Endodermal cell (in vitro differentiated cells): Measurements from ENCODE around the gene TLCD3B. TPM values are rescaled to one million over a fixed set of nuclear protein-coding genes. Genes with fewer than 3 reads are reported as not detected.
A peak's percentile ranks its signal among the peaks of the same experiment; 100 is the strongest.

Experiments used
- DNase-seq: peaks from one replicate; pipeline ENCODE4 v3.0.0-alpha.2; 2017
- H3K27ac ChIP-seq: 2 replicates; pipeline ENCODE4 v1.5.1; 2013; ENCODE audit warnings: mild to moderate bottlenecking, low read depth, low read length, moderate library complexity
- H3K27me3 ChIP-seq: 2 replicates; pipeline ENCODE4 v1.6.1; 2013; ENCODE audit warnings: mild to moderate bottlenecking, low read length, moderate library complexity; ENCODE audit not compliant: insufficient read depth, control insufficient read depth, poor library complexity, severe bottlenecking
- H3K36me3 ChIP-seq: 2 replicates; pipeline ENCODE4 v1.7.0; 2013; ENCODE audit warnings: mild to moderate bottlenecking, low read length, moderate library complexity; ENCODE audit not compliant: control insufficient read depth, insufficient read depth
- H3K4me1 ChIP-seq: one replicate; pipeline ENCODE4 v1.7.0; 2013; ENCODE audit warnings: low read length; ENCODE audit not compliant: control insufficient read depth, insufficient read depth
- H3K4me3 ChIP-seq: 2 replicates; pipeline ENCODE4 v1.5.1; 2013; ENCODE audit warnings: mild to moderate bottlenecking, low read length, moderate library complexity
- H3K9ac ChIP-seq: 2 replicates; pipeline ENCODE4 v1.6.1; 2013; ENCODE audit warnings: mild to moderate bottlenecking, low read length, moderate library complexity; ENCODE audit not compliant: poor library complexity, severe bottlenecking; ENCODE audit errors: extremely low read depth
- H3K9me3 ChIP-seq: 2 replicates; pipeline ENCODE4 v1.6.1; 2013; ENCODE audit warnings: mild to moderate bottlenecking, low read length, moderate library complexity; ENCODE audit not compliant: control insufficient read depth
- H3K27ac Mint-ChIP-seq: 2 replicates; pipeline ENCODE4 v1.8.0; 2020; ENCODE audit warnings: mixed read lengths
- H3K27me3 Mint-ChIP-seq: 2 replicates; pipeline ENCODE4 v1.8.0; 2021; ENCODE audit warnings: mild to moderate bottlenecking, mixed read lengths; ENCODE audit not compliant: insufficient read depth
- H3K36me3 Mint-ChIP-seq: 2 replicates; pipeline ENCODE4 v1.8.0; 2020; ENCODE audit warnings: low read depth, mixed read lengths
- H3K4me1 Mint-ChIP-seq: 2 replicates; pipeline ENCODE4 v1.8.0; 2020; ENCODE audit warnings: mixed read lengths
- H3K4me3 Mint-ChIP-seq: 2 replicates; pipeline ENCODE4 v1.8.0; 2020; ENCODE audit warnings: mild to moderate bottlenecking, moderate library complexity, mixed read lengths
- H3K9me3 Mint-ChIP-seq: 2 replicates; pipeline ENCODE4 v1.8.0; 2020; ENCODE audit warnings: mild to moderate bottlenecking, mixed read lengths
- WGBS, 2 experiments: methylation state at CpG; one replicate each; pipeline versions ENCODE4 v1.1.5 to v1.1.7; 2013; ENCODE audit warnings: missing lambda C conversion rate in 2 of 2, mixed read lengths in 1 of 2; ENCODE audit not compliant: insufficient coverage in 1 of 2, insufficient read length in 1 of 2; 5-methylcytosine and 5-hydroxymethylcytosine counted together
- total RNA-seq, 2 donors: library from RNA; stranded (reverse); fragmentation: NEBNext Ultra II Directional in 1 of 2; extraction: Animal tissue kit (Norgen Biotek cat#: 25700) in 1 of 2; gene quantifications; 2 replicates in 1 of 2; 3 replicates in 1 of 2; pipeline ENCODE4 v1.2.1, GENCODE V29; 2021
- TF ChIP-seq, protein P1 (sequence below): fragments of 200-600 bp; sonication (generic); conservative IDR thresholded peaks from 2 replicates; pipeline ENCODE4 v1.5.0; 2021; ENCODE audit warnings: antibody characterized with exemption, mild to moderate bottlenecking

TLCD3B gene
- total RNA-seq, 2 donors from 2014 or later: 3.3 to 3.5 TPM

GRCh38 chr16:29977063-29977825 is 53.8 kb downstream of the TLCD3B start:
- peaks cover 9% of the 10 kb centered on the region for H3K9me3 ChIP-seq
- no peak overlapping the region for H3K27ac ChIP-seq
- no peak overlapping the region for H3K9ac ChIP-seq
- H3K27me3 ChIP-seq: no peaks in the 10 kb centered on the region
- 82 to 92% methylated on average over 3 to 9 of the region's 9 CpGs for WGBS, 2 experiments
- peaks cover 55% of the 10 kb centered on the region for H3K36me3 ChIP-seq
- TF ChIP-seq, protein P1, sequence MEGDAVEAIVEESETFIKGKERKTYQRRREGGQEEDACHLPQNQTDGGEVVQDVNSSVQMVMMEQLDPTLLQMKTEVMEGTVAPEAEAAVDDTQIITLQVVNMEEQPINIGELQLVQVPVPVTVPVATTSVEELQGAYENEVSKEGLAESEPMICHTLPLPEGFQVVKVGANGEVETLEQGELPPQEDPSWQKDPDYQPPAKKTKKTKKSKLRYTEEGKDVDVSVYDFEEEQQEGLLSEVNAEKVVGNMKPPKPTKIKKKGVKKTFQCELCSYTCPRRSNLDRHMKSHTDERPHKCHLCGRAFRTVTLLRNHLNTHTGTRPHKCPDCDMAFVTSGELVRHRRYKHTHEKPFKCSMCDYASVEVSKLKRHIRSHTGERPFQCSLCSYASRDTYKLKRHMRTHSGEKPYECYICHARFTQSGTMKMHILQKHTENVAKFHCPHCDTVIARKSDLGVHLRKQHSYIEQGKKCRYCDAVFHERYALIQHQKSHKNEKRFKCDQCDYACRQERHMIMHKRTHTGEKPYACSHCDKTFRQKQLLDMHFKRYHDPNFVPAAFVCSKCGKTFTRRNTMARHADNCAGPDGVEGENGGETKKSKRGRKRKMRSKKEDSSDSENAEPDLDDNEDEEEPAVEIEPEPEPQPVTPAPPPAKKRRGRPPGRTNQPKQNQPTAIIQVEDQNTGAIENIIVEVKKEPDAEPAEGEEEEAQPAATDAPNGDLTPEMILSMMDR: no peak
- peaks cover 21% of the 10 kb centered on the region for H3K4me1 Mint-ChIP-seq
- H3K4me1 ChIP-seq: peaks cover 9% of the 10 kb centered on the region
- DNase-seq: no peak
- peak overlapping the region; percentile 75 for H3K27ac Mint-ChIP-seq
- H3K36me3 Mint-ChIP-seq: peaks cover 47% of the 10 kb centered on the region
- peak overlapping the region; percentile 96 for H3K4me3 ChIP-seq
- peaks cover 8% of the 10 kb centered on the region for H3K9me3 Mint-ChIP-seq
- peaks cover 2% of the 10 kb centered on the region for H3K27me3 Mint-ChIP-seq
- no peak overlapping the region for H3K4me3 Mint-ChIP-seq

- TF ChIP-seq, protein P1: no peak
- no peak overlapping the region for H3K27ac Mint-ChIP-seq
- H3K9ac ChIP-seq: no peak overlapping the region
- H3K9me3 ChIP-seq: peaks cover 14% of the 10 kb centered on the region
- peaks cover 21% of the 10 kb centered on the region for H3K4me1 Mint-ChIP-seq
- peaks cover 48% of the 10 kb centered on the region for H3K36me3 Mint-ChIP-seq
- H3K27me3 ChIP-seq: no peaks in the 10 kb centered on the region
- H3K27me3 Mint-ChIP-seq: peaks cover 4% of the 10 kb centered on the region
- peak overlapping the region; percentile 96 for H3K4me3 ChIP-seq
- peaks cover 8% of the 10 kb centered on the region for H3K9me3 Mint-ChIP-seq
- peak overlapping the region; percentile 90 for H3K4me3 Mint-ChIP-seq
- no peak for DNase-seq
- H3K27ac ChIP-seq: no peak overlapping the region
- peaks cover 9% of the 10 kb centered on the region for H3K4me1 ChIP-seq
- 60 to 75% methylated on average over 4 to 6 of the region's 6 CpGs for WGBS, 2 experiments
- peaks cover 54% of the 10 kb centered on the region for H3K36me3 ChIP-seq
These were observed 55.1 kb downstream of the TLCD3B start for GRCh38 chr16:29975811-29976511.

DNA sequence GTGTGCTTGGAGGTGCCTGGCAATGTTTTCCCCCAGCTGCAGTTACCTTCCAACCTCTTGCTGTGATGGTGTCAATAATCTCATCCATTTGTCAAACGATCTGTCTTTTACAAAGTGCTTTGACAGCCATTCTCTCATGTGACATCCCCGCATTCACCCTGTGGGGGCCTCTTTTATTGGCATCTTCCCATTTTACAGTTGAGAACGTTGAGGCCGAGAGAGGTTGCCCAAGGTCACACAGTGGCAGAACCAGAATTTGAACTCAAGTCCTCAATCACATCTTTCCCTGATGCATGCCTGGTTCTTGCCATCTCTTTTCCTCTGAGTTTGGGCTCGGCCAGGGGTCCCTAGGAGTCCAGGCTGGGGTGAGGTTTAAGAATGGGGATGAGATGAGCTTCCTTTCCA is 55.9 kb downstream of the TLCD3B start:
- WGBS, 2 experiments: 81 to 88% methylated on average over 4 to 5 of the region's 5 CpGs
- no peak for DNase-seq
- Histone ChIP-seq H3K27me3 (no peaks in the 10 kb centered on the region), H3K9ac (no peak overlapping the region), H3K27ac (no peak overlapping the region), H3K9me3 (peaks cover 14% of the 10 kb centered on the region), H3K36me3 (peaks cover 50% of the 10 kb centered on the region), H3K4me3 (peak overlapping the region; percentile 96), H3K4me1 (peaks cover 9% of the 10 kb centered on the region)
- peak overlapping the region; percentile 15 for H3K27ac Mint-ChIP-seq
- H3K4me3 Mint-ChIP-seq: peak overlapping the region; percentile 90
- H3K36me3 Mint-ChIP-seq: peaks cover 47% of the 10 kb centered on the region
- TF ChIP-seq, protein P1: no peak
- peaks cover 21% of the 10 kb centered on the region for H3K4me1 Mint-ChIP-seq
- peaks cover 4% of the 10 kb centered on the region for H3K27me3 Mint-ChIP-seq
- peaks cover 8% of the 10 kb centered on the region for H3K9me3 Mint-ChIP-seq

Other genes starting within 250 kb of the TLCD3B start
- 100 to 1,000 TPM in 1 of 2 donors, 10 to 100 TPM in 1; 94.7 to 130 TPM for gene KIF22, start 240.5 kb downstream of the TLCD3B start, total RNA-seq
- gene MAZ, start 224.7 kb downstream of the TLCD3B start, total RNA-seq: 100 to 1,000 TPM; 320 to 325 TPM
- gene PRRT2, start 219.1 kb downstream of the TLCD3B start, total RNA-seq: 10 to 100 TPM in 1 of 2 donors, 1 to 10 TPM in 1; 8.2 to 15.7 TPM
- gene PAGR1, start 215.1 kb downstream of the TLCD3B start, total RNA-seq: 10 to 100 TPM; 43.0 to 65.7 TPM
- 1 to 10 TPM; 3.0 to 8.0 TPM for gene MVP, start 210.8 kb downstream of the TLCD3B start, total RNA-seq
- gene CDIPT, start 168.0 kb downstream of the TLCD3B start, total RNA-seq: 10 to 100 TPM; 63.4 to 68.4 TPM
- gene SEZ6L2, start 131.7 kb downstream of the TLCD3B start, total RNA-seq: 10 to 100 TPM; 44.0 to 52.1 TPM
- 1 to 10 TPM; 6.1 to 8.7 TPM for gene ASPHD1, start 130.8 kb downstream of the TLCD3B start, total RNA-seq
- gene KCTD13, start 105.0 kb downstream of the TLCD3B start, total RNA-seq: 10 to 100 TPM; 21.5 to 27.5 TPM
- 100 to 1,000 TPM; 122 to 136 TPM for gene TMEM219, start 69.2 kb downstream of the TLCD3B start, total RNA-seq
- 10 to 100 TPM; 44.6 to 50.2 TPM for gene TAOK2, start 57.4 kb downstream of the TLCD3B start, total RNA-seq
- 10 to 100 TPM in 1 of 2 donors, 1 to 10 TPM in 1; 9.4 to 13.9 TPM for gene HIRIP3, start 35.7 kb downstream of the TLCD3B start, total RNA-seq
- gene INO80E, start 35.0 kb downstream of the TLCD3B start, total RNA-seq: 10 to 100 TPM; 77.4 to 80.1 TPM
- gene DOC2A, start 20.2 kb downstream of the TLCD3B start, total RNA-seq: 1 to 10 TPM; 6.2 to 9.9 TPM
- gene C16orf92, start 8.1 kb downstream of the TLCD3B start, total RNA-seq: not detected
- gene ALDOA, start 34.5 kb upstream of the TLCD3B start, total RNA-seq: 100 to 1,000 TPM; 645 to 652 TPM
- 100 to 1,000 TPM; 150 to 151 TPM for gene PPP4C, start 44.7 kb upstream of the TLCD3B start, total RNA-seq
- gene TBX6, start 60.7 kb upstream of the TLCD3B start, total RNA-seq: 1 to 10 TPM; 3.0 to 6.3 TPM
- gene YPEL3, start 64.9 kb upstream of the TLCD3B start, total RNA-seq: 10 to 100 TPM; 42.0 to 57.2 TPM
- 1 to 10 TPM; 2.7 to 6.5 TPM for gene GDPD3, start 82.3 kb upstream of the TLCD3B start, total RNA-seq
- 10 to 100 TPM; 53.8 to 62.0 TPM for gene MAPK3, start 91.9 kb upstream of the TLCD3B start, total RNA-seq
- gene CORO1A, start 152.3 kb upstream of the TLCD3B start, total RNA-seq: 1 to 10 TPM in 1 of 2 donors, under 1 TPM in 1; 0.93 to 2.1 TPM
- gene BOLA2B, start 162.4 kb upstream of the TLCD3B start, total RNA-seq: 100 to 1,000 TPM; 125 to 134 TPM
- 10 to 100 TPM; 37.7 to 48.8 TPM for gene SLX1A, start 162.6 kb upstream of the TLCD3B start, total RNA-seq
- 10 to 100 TPM; 14.5 to 22.1 TPM for gene SULT1A3, start 168.0 kb upstream of the TLCD3B start, total RNA-seq
- 10 to 100 TPM; 18.3 to 31.1 TPM for gene NPIPB13, start 217.2 kb upstream of the TLCD3B start, total RNA-seq